ENCODE measurements around the gene RRAGB.

The RRAGB gene

GRCh38 chrX:55796496-55796895 is 78.9 kb downstream of the RRAGB start:
- Histone ChIP-seq H3K4me3 (ENCODE audit: low read depth in 1 of 2, low read length in 1 of 2) (no peak overlapping the region), H3K36me3 (no peaks in the 10 kb centered on the region), H3K27ac (no peak overlapping the region), H3K4me1 (ENCODE audit: control insufficient read depth in 1 of 2, insufficient read depth in 1 of 2, low read depth in 1 of 2, low read length in 1 of 2) (no peaks in the 10 kb centered on the region), H3K27me3 (no peaks in the 10 kb centered on the region), H3K9me3 (no peaks in the 10 kb centered on the region)
- no peak for TF ChIP-seq CTCF (IDR thresholded peaks at IDR 0.05)

GRCh38 chrX:55801811-55802210 is 84.3 kb downstream of the RRAGB start:
- no peaks in the 10 kb centered on the region for H3K36me3 ChIP-seq
- H3K27me3 ChIP-seq, result no peaks in the 10 kb centered on the region
- H3K27ac ChIP-seq, result no peak overlapping the region
- no peak overlapping the region for H3K4me3 ChIP-seq (ENCODE audit: low read depth in 1 of 2, low read length in 1 of 2)
- TF ChIP-seq CTCF (IDR thresholded peaks at IDR 0.05), result no peak
- H3K9me3 ChIP-seq, result no peaks in the 10 kb centered on the region
- no peaks in the 10 kb centered on the region for H3K4me1 ChIP-seq (ENCODE audit: control insufficient read depth in 1 of 2, insufficient read depth in 1 of 2, low read depth in 1 of 2, low read length in 1 of 2)

All from neutrophil (primary cell).